Keratinocyte (primary cell): ENCODE measurements around the gene EIF3F. TPM values are rescaled to one million over a fixed set of nuclear protein-coding genes. Genes with fewer than 3 reads are reported as not detected.

Source experiments
- DNase-seq: peaks from one replicate; pipeline ENCODE4 v3.0.0-alpha.2; 2011; ENCODE audit warnings: low read depth, missing footprints, low spot score
- FAIRE-seq: peaks from 2 replicates; lab custom pipeline; 2011; peaks lifted over from hg19 to GRCh38; lab: Jason Lieb, UNC
- H2AFZ ChIP-seq: 2 replicates; pipeline ENCODE4 v1.6.0; 2012; ENCODE audit warnings: low read length, control low read depth, inconsistent platforms; ENCODE audit not compliant: control insufficient read depth
- H3K27ac ChIP-seq: 2 replicates; pipeline ENCODE4 v1.5.1; 2011; ENCODE audit warnings: low read length; ENCODE audit not compliant: control insufficient read depth, insufficient read depth
- H3K27me3 ChIP-seq: 3 replicates; pipeline ENCODE4 v1.6.0; 2011; ENCODE audit warnings: low read length; ENCODE audit not compliant: control insufficient read depth, insufficient read depth; ENCODE audit errors: extremely low read depth
- H3K36me3 ChIP-seq, 2 experiments: 2 replicates in 1 of 2; 3 replicates in 1 of 2; pipeline ENCODE4 v1.5.1; 2011; ENCODE audit warnings: low read length in 2 of 2, mild to moderate bottlenecking in 1 of 2; ENCODE audit not compliant: control insufficient read depth in 2 of 2, insufficient read depth in 2 of 2; ENCODE audit errors: extremely low read depth in 1 of 2
- H3K4me1 ChIP-seq: 3 replicates; pipeline ENCODE4 v1.5.1; 2011; ENCODE audit warnings: low read length; ENCODE audit not compliant: control insufficient read depth, insufficient read depth; ENCODE audit errors: extremely low read depth
- H3K4me2 ChIP-seq: 3 replicates; pipeline ENCODE4 v1.6.0; 2011; ENCODE audit warnings: low read depth, low read length; ENCODE audit not compliant: control insufficient read depth, insufficient read depth; ENCODE audit errors: extremely low read depth
- H3K4me3 ChIP-seq, 3 experiments: fragments of 200-600 bp in 1 of 3; sonication (generic) in 1 of 3; 2 replicates in 2 of 3; 3 replicates in 1 of 3; pipeline ENCODE4 v1.5.1; 2011 to 2016; ENCODE audit warnings: low read length in 3 of 3, mild to moderate bottlenecking in 3 of 3, control low read depth in 2 of 3, inconsistent platforms in 1 of 3, low read depth in 1 of 3, mixed read lengths in 1 of 3, mixed run types in 1 of 3, moderate library complexity in 1 of 3; ENCODE audit not compliant: control insufficient read depth in 2 of 3, insufficient read depth in 2 of 3; ENCODE audit errors: extremely low read depth in 1 of 3
- H3K79me2 ChIP-seq: 2 replicates; pipeline ENCODE4 v1.6.0; 2012; ENCODE audit warnings: low read length; ENCODE audit not compliant: control insufficient read depth, insufficient read depth
- H3K9ac ChIP-seq: 3 replicates; pipeline ENCODE4 v1.6.0; 2011; ENCODE audit warnings: low read length; ENCODE audit not compliant: control insufficient read depth, insufficient read depth; ENCODE audit errors: extremely low read depth
- H3K9me1 ChIP-seq: 3 replicates; pipeline ENCODE4 v1.6.0; 2011; ENCODE audit warnings: low read length; ENCODE audit not compliant: control insufficient read depth, insufficient read depth; ENCODE audit errors: extremely low read depth
- H3K9me3 ChIP-seq: 2 replicates; pipeline ENCODE4 v1.5.1; 2012; ENCODE audit warnings: low read depth, low read length; ENCODE audit not compliant: control insufficient read depth
- H4K20me1 ChIP-seq: 3 replicates; pipeline ENCODE4 v1.6.0; 2011; ENCODE audit warnings: low read length; ENCODE audit not compliant: control insufficient read depth, insufficient read depth; ENCODE audit errors: extremely low read depth
- EZH2 ChIP-seq: IDR thresholded peaks from one replicate; pipeline ENCODE4 v1.6.1; 2012; ENCODE audit warnings: inconsistent platforms, mild to moderate bottlenecking, low read length, moderate library complexity
- dilution Hi-C: fragments of 300-500 bp; cut with MboI; formaldehyde crosslinking; loops from one replicate; pipeline ENCODE4 v1.7.0; 2020; ENCODE audit warnings: low sequenced_read_pairs; ENCODE audit not compliant: extremely low pct_ligation_motif_present
- polyA plus RNA-seq, 5 experiments: library from polyadenylated mRNA; depleted of rRNA in 3 of 5; stranded (reverse) in 3 of 5; stranded (forward) in 1 of 5; unstranded in 1 of 5; fragments of >200 nt; gene quantifications; 1 replicate in 1 of 5; 2 replicates in 3 of 5; 3 replicates in 1 of 5; pipeline versions ENCODE4 v1.2.1 to v1.2.3, GENCODE V29; 2011 to 2012; ENCODE audit warnings: missing spikeins in 2 of 5, low read depth in 1 of 5, low replicate concordance in 1 of 5
- TF ChIP-seq, protein P1 (sequence below), 3 experiments: IDR thresholded peaks in 1 of 3; conservative IDR thresholded peaks in 1 of 3; optimal IDR thresholded peaks in 1 of 3; 2 replicates in 2 of 3; 3 replicates in 1 of 3; pipeline versions ENCODE3 to v1.5.1; 2011; ENCODE audit warnings: low read length in 3 of 3, mild to moderate bottlenecking in 3 of 3, moderate library complexity in 2 of 3, control low read depth in 1 of 3, inconsistent platforms in 1 of 3; ENCODE audit not compliant: insufficient read depth in 2 of 3; ENCODE audit errors: extremely low read depth in 1 of 3

EIF3F gene
- polyA plus RNA-seq, 1 donor (not counting 4 experiments of a cell fraction or from before 2014, with no cell fraction given), result 158 TPM

DNA sequence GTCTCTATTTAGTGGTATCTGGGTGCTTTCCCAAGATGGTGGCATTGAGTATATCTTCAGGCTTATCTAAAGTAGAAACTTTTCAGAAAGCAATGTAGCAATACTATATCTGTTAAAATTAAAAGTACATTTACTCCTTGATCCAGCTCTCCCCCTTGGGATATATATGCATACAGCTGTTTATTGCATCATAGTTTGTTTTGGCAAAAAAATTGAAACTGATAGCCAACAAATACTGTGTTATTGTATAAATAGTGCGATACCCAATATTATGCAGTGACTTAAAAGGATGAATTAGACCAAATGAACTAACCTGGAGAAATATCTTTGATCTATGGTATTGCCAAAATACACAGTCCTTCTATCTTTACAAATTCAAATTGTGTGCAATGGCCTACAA, 37.2 kb upstream of the EIF3F start:
- no peaks in the 10 kb centered on the region for H3K36me3 ChIP-seq
- H3K9me1 ChIP-seq, result no peaks in the 10 kb centered on the region
- FAIRE-seq (no peak), DNase-seq (no peak)
- dilution Hi-C loops, result no loop called here
- H4K20me1 ChIP-seq, result no peaks in the 10 kb centered on the region
- H3K4me2 ChIP-seq, result no peak overlapping the region
- no peak overlapping the region for H2AFZ ChIP-seq
- H3K79me2 ChIP-seq, result no peaks in the 10 kb centered on the region
- H3K9ac ChIP-seq, result no peak overlapping the region
- TF ChIP-seq, protein P1, sequence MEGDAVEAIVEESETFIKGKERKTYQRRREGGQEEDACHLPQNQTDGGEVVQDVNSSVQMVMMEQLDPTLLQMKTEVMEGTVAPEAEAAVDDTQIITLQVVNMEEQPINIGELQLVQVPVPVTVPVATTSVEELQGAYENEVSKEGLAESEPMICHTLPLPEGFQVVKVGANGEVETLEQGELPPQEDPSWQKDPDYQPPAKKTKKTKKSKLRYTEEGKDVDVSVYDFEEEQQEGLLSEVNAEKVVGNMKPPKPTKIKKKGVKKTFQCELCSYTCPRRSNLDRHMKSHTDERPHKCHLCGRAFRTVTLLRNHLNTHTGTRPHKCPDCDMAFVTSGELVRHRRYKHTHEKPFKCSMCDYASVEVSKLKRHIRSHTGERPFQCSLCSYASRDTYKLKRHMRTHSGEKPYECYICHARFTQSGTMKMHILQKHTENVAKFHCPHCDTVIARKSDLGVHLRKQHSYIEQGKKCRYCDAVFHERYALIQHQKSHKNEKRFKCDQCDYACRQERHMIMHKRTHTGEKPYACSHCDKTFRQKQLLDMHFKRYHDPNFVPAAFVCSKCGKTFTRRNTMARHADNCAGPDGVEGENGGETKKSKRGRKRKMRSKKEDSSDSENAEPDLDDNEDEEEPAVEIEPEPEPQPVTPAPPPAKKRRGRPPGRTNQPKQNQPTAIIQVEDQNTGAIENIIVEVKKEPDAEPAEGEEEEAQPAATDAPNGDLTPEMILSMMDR (optimal IDR thresholded peaks at IDR 0.05 in 1 of 3, IDR thresholded peaks at IDR 0.05 in 1 of 3, conservative IDR thresholded peaks at IDR 0.05 in 1 of 3; ENCODE audit: extremely low read depth in 1 of 3, insufficient read depth in 2 of 3, low read length in 3 of 3), result no peak
- no peak overlapping the region for H3K27ac ChIP-seq
- H3K4me3 ChIP-seq, result no peak overlapping the region
- H3K9me3 ChIP-seq, result no peaks in the 10 kb centered on the region
- H3K4me1 ChIP-seq, result peaks cover 2% of the 10 kb centered on the region
- H3K27me3 ChIP-seq, result no peaks in the 10 kb centered on the region

DNA sequence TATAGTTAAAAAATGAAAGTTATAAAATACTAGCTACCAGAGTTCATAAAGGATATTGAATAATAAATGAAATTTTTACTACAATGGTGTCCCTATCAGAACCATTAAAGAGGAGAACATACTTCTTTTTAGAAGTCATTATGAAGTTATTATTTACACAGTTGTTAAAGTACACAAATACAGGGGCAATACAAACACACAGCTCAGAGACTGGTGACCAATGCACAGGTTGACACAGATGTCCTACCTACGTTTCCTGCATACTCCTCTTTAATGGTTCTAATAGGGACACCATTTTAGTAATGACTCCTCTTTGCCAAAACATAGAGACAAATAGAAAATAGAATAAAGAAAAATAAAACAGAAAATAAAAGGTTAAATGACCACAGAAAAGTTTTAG, 31.9 kb upstream of the EIF3F start:
- H3K27ac ChIP-seq, result no peak overlapping the region
- FAIRE-seq (no peak), DNase-seq (no peak)
- H3K9ac ChIP-seq, result no peak overlapping the region
- no peak for TF ChIP-seq EZH2
- TF ChIP-seq, protein P1 (optimal IDR thresholded peaks at IDR 0.05 in 1 of 3, IDR thresholded peaks at IDR 0.05 in 1 of 3, conservative IDR thresholded peaks at IDR 0.05 in 1 of 3; ENCODE audit: extremely low read depth in 1 of 3, insufficient read depth in 2 of 3, low read length in 3 of 3), result no peak
- H3K9me1 ChIP-seq, result no peaks in the 10 kb centered on the region
- no peaks in the 10 kb centered on the region for H4K20me1 ChIP-seq
- H3K9me3 ChIP-seq, result no peaks in the 10 kb centered on the region
- H3K4me1 ChIP-seq, result no peaks in the 10 kb centered on the region
- H3K79me2 ChIP-seq, result no peaks in the 10 kb centered on the region
- H2AFZ ChIP-seq, result no peak overlapping the region
- H3K4me2 ChIP-seq, result no peak overlapping the region
- dilution Hi-C loops, result no loop called here
- H3K4me3 ChIP-seq, result no peak overlapping the region
- no peaks in the 10 kb centered on the region for H3K36me3 ChIP-seq
- H3K27me3 ChIP-seq, result peaks cover 3% of the 10 kb centered on the region
